ENCODE measurements around the gene PNMA8B.

The PNMA8B gene

DNA sequence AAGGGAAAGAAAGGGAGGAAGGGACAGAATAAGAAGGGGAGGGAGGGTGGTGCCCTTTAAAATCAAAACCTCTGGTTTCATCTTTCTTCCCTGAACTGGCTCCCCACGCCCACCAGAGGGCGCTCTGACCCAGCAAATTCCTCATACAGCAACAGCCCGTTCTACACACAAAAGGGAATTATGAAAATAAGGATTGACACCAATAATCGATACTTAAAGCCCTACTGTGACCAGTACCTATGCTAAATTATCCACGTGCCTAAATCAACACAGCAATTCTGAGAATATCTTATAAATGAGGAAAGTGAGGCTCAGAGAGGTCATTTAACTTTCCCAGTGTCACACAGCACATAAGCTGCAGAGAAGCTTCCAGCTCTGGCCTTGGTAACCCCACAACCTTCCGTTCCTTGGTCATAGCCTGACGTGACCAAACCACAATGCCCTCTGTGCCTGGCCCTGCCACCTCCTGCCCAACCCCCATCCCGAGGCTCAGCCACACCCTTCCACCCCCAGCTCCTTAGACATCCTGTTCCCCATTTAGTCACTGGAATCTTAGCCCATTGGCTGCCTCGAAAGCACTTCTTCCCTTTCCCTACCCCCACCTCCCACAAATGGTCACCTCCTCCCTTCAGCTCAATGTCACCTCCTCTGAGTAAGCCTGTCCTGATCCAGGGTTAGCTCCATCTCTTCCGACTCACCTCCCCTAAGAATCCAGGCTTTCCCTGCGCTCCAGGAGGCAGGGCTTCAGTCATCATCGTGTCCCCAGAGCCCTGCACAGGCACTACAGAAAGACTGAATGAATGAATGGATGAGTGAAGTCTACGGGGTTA is 34.2 kb upstream of the PNMA8B start (continued):
- TF ChIP-seq, protein P1, sequence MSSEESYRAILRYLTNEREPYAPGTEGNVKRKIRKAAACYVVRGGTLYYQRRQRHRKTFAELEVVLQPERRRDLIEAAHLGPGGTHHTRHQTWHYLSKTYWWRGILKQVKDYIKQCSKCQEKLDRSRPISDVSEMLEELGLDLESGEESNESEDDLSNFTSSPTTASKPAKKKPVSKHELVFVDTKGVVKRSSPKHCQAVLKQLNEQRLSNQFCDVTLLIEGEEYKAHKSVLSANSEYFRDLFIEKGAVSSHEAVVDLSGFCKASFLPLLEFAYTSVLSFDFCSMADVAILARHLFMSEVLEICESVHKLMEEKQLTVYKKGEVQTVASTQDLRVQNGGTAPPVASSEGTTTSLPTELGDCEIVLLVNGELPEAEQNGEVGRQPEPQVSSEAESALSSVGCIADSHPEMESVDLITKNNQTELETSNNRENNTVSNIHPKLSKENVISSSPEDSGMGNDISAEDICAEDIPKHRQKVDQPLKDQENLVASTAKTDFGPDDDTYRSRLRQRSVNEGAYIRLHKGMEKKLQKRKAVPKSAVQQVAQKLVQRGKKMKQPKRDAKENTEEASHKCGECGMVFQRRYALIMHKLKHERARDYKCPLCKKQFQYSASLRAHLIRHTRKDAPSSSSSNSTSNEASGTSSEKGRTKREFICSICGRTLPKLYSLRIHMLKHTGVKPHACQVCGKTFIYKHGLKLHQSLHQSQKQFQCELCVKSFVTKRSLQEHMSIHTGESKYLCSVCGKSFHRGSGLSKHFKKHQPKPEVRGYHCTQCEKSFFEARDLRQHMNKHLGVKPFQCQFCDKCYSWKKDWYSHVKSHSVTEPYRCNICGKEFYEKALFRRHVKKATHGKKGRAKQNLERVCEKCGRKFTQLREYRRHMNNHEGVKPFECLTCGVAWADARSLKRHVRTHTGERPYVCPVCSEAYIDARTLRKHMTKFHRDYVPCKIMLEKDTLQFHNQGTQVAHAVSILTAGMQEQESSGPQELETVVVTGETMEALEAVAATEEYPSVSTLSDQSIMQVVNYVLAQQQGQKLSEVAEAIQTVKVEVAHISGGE (tag by site-specific recombination; conservative IDR thresholded peaks at IDR 0.05; ENCODE audit: low read depth), result no peak
- TF ChIP-seq, protein P2, sequence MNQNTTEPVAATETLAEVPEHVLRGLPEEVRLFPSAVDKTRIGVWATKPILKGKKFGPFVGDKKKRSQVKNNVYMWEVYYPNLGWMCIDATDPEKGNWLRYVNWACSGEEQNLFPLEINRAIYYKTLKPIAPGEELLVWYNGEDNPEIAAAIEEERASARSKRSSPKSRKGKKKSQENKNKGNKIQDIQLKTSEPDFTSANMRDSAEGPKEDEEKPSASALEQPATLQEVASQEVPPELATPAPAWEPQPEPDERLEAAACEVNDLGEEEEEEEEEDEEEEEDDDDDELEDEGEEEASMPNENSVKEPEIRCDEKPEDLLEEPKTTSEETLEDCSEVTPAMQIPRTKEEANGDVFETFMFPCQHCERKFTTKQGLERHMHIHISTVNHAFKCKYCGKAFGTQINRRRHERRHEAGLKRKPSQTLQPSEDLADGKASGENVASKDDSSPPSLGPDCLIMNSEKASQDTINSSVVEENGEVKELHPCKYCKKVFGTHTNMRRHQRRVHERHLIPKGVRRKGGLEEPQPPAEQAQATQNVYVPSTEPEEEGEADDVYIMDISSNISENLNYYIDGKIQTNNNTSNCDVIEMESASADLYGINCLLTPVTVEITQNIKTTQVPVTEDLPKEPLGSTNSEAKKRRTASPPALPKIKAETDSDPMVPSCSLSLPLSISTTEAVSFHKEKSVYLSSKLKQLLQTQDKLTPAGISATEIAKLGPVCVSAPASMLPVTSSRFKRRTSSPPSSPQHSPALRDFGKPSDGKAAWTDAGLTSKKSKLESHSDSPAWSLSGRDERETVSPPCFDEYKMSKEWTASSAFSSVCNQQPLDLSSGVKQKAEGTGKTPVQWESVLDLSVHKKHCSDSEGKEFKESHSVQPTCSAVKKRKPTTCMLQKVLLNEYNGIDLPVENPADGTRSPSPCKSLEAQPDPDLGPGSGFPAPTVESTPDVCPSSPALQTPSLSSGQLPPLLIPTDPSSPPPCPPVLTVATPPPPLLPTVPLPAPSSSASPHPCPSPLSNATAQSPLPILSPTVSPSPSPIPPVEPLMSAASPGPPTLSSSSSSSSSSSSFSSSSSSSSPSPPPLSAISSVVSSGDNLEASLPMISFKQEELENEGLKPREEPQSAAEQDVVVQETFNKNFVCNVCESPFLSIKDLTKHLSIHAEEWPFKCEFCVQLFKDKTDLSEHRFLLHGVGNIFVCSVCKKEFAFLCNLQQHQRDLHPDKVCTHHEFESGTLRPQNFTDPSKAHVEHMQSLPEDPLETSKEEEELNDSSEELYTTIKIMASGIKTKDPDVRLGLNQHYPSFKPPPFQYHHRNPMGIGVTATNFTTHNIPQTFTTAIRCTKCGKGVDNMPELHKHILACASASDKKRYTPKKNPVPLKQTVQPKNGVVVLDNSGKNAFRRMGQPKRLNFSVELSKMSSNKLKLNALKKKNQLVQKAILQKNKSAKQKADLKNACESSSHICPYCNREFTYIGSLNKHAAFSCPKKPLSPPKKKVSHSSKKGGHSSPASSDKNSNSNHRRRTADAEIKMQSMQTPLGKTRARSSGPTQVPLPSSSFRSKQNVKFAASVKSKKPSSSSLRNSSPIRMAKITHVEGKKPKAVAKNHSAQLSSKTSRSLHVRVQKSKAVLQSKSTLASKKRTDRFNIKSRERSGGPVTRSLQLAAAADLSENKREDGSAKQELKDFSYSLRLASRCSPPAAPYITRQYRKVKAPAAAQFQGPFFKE (tag by site-specific recombination; IDR thresholded peaks at IDR 0.05; ENCODE audit: borderline replicate concordance), result no peak
- TF ChIP-seq OVOL3 (tag by site-specific recombination; IDR thresholded peaks at IDR 0.05) (no peak), ZNF133 (tag by site-specific recombination; IDR thresholded peaks at IDR 0.05) (no peak), ZNF768 (tag by site-specific recombination; IDR thresholded peaks at IDR 0.05) (peak; percentile 98), ZNF530 (tag by site-specific recombination; IDR thresholded peaks at IDR 0.05; ENCODE audit: low read depth) (no peak), ZNF449 (tag by site-specific recombination; IDR thresholded peaks at IDR 0.05) (no peak), ZNF37A (tag by site-specific recombination; IDR thresholded peaks at IDR 0.05) (no peak), ZNF433 (tag by site-specific recombination; IDR thresholded peaks at IDR 0.05; ENCODE audit: low read depth) (no peak), ZNF558 (tag by site-specific recombination; IDR thresholded peaks at IDR 0.05) (no peak), ZSCAN18 (tag by site-specific recombination; IDR thresholded peaks at IDR 0.05) (no peak), ZNF571 (tag by site-specific recombination; IDR thresholded peaks at IDR 0.05) (no peak), ZNF76 (tag by site-specific recombination; IDR thresholded peaks at IDR 0.05; ENCODE audit: borderline replicate concordance, low read depth) (no peak), ZNF132 (tag by site-specific recombination; IDR thresholded peaks at IDR 0.05; ENCODE audit: borderline replicate concordance) (no peak), IKZF3 (tag by site-specific recombination; IDR thresholded peaks at IDR 0.05) (no peak), ZNF843 (tag by site-specific recombination; IDR thresholded peaks at IDR 0.05) (no peak), ZNF324 (tag by site-specific recombination; IDR thresholded peaks at IDR 0.05) (no peak; the same call in 1 of the 2 replicates), RBAK (tag by site-specific recombination; IDR thresholded peaks at IDR 0.05) (no peak), ZNF692 (tag by site-specific recombination; IDR thresholded peaks at IDR 0.05) (peak; percentile 64; the same call in 1 of the 2 replicates), ZSCAN4 (tag by site-specific recombination; IDR thresholded peaks at IDR 0.05) (0 out of 2 replicates have a peak, but pooled peaks have one; percentile 13), TRIM28 (IDR thresholded peaks at IDR 0.05; ENCODE audit: borderline replicate concordance, low read length) (no peak)
- TF ChIP-seq, protein P3, sequence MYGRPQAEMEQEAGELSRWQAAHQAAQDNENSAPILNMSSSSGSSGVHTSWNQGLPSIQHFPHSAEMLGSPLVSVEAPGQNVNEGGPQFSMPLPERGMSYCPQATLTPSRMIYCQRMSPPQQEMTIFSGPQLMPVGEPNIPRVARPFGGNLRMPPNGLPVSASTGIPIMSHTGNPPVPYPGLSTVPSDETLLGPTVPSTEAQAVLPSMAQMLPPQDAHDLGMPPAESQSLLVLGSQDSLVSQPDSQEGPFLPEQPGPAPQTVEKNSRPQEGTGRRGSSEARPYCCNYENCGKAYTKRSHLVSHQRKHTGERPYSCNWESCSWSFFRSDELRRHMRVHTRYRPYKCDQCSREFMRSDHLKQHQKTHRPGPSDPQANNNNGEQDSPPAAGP (tag by site-specific recombination; IDR thresholded peaks at IDR 0.05), result peak; percentile 95

Data from HEK293 (cell line).